GM23338 (cell line): ENCODE data around the gene TPRG1.

Experiments
- EZH2phosphoT487 ChIP-seq: fragments of 200-600 bp; sonication (generic); IDR thresholded peaks from one replicate; pipeline ENCODE4 v1.8.1; 2018; ENCODE audit warnings: antibody characterized with exemption; ENCODE audit not compliant: unreplicated experiment
- TF ChIP-seq, protein P1 (sequence below), 2 experiments: fragments of 200-600 bp in 1 of 2; sonication (generic) in 1 of 2; conservative IDR thresholded peaks; 2 replicates each; pipeline versions ENCODE4 v1.5.1 to v1.6.1; 2016 to 2017; ENCODE audit warnings: antibody characterized with exemption in 2 of 2, low read depth in 2 of 2, mild to moderate bottlenecking in 2 of 2, moderate library complexity in 1 of 2

DNA sequence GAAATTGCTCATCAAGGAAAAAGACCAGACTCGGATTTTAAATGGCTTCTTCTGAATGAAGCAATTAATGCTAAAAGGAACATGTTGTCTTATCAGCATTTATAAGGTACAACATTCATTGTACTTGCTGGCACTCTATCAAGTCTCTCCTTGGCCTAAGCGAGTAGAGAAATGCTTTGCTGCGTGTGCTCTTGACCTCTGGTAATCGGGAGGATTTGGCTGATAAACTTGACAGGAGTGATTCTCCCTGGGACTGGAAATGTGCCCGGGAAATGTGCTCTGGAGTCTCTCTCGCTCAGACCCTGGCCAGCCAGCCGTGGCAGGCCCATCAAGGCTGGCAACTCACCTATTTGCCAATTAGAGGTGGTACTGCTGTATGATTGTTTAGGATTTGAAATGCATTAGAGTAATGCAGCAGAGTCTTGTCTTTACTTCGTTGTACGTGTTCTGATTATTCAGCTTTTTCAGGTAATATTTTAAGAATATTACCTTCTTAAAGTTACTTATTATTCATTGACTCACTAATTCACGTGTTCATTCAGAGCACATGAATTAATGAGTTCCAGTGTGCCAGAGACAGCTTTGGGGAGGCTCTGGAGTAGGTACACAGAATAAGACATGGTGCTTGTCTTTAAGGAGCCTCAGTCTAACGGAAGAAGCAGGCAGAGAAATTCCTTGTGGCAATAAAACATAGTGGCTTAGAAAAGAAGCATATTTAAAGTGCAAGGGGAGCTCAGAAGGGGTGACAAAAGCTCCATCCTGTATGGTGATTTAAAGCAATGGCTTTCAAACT lies 48.0 kb upstream of the TPRG1 start:
- TF ChIP-seq, protein P1, sequence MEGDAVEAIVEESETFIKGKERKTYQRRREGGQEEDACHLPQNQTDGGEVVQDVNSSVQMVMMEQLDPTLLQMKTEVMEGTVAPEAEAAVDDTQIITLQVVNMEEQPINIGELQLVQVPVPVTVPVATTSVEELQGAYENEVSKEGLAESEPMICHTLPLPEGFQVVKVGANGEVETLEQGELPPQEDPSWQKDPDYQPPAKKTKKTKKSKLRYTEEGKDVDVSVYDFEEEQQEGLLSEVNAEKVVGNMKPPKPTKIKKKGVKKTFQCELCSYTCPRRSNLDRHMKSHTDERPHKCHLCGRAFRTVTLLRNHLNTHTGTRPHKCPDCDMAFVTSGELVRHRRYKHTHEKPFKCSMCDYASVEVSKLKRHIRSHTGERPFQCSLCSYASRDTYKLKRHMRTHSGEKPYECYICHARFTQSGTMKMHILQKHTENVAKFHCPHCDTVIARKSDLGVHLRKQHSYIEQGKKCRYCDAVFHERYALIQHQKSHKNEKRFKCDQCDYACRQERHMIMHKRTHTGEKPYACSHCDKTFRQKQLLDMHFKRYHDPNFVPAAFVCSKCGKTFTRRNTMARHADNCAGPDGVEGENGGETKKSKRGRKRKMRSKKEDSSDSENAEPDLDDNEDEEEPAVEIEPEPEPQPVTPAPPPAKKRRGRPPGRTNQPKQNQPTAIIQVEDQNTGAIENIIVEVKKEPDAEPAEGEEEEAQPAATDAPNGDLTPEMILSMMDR (conservative IDR thresholded peaks at IDR 0.05; ENCODE audit: low read depth in 2 of 2): no peak
- no peak for TF ChIP-seq EZH2phosphoT487
